ENCODE data around the gene KIAA1217. TPM values are rescaled to one million over a fixed set of nuclear protein-coding genes. Genes with fewer than 3 reads are reported as not detected.

KIAA1217 gene
- total RNA-seq, 1 donor from 2014 or later = 16.2 TPM

- H3K4me1 ChIP-seq (ENCODE audit: control insufficient read depth in 3 of 3, insufficient read depth in 3 of 3, low read length in 3 of 3) = no peaks in the 10 kb centered on the region
- H3K4me3 ChIP-seq (ENCODE audit: low read length in 3 of 3) = no peak overlapping the region
- H3K27ac ChIP-seq (ENCODE audit: low read depth, low read length) = no peak overlapping the region
- H3K9me3 ChIP-seq (ENCODE audit: control insufficient read depth in 3 of 3, low read length in 3 of 3) = no peaks in the 10 kb centered on the region
- H3K9ac ChIP-seq (ENCODE audit: low read depth in 1 of 3, low read length in 3 of 3) = no peak overlapping the region
- no peaks in the 10 kb centered on the region for H3K27me3 ChIP-seq (ENCODE audit: control insufficient read depth in 3 of 3, insufficient read depth in 3 of 3, low read length in 3 of 3)
- no peaks in the 10 kb centered on the region for H3K36me3 ChIP-seq (ENCODE audit: control insufficient read depth in 3 of 3, insufficient read depth in 3 of 3, low read length in 3 of 3)
Measured at GRCh38 chr10:24177636-24178035, 31.3 kb upstream of the KIAA1217 start.

- no peaks in the 10 kb centered on the region for H3K36me3 ChIP-seq (ENCODE audit: control insufficient read depth in 3 of 3, insufficient read depth in 3 of 3, low read length in 3 of 3)
- no peak overlapping the region for H3K4me3 ChIP-seq (ENCODE audit: low read length in 3 of 3)
- H3K9me3 ChIP-seq (ENCODE audit: control insufficient read depth in 3 of 3, low read length in 3 of 3) = no peaks in the 10 kb centered on the region
- no peak overlapping the region for H3K27ac ChIP-seq (ENCODE audit: low read depth, low read length)
- no peak overlapping the region for H3K9ac ChIP-seq (ENCODE audit: low read depth in 1 of 3, low read length in 3 of 3)
- H3K27me3 ChIP-seq (ENCODE audit: control insufficient read depth in 3 of 3, insufficient read depth in 3 of 3, low read length in 3 of 3) = no peaks in the 10 kb centered on the region
- H3K4me1 ChIP-seq (ENCODE audit: control insufficient read depth in 3 of 3, insufficient read depth in 3 of 3, low read length in 3 of 3) = peaks cover 6 to 14% (median 9%) of the 10 kb centered on the region in 3 donors
Measured at GRCh38 chr10:24180891-24181290, 28.0 kb upstream of the KIAA1217 start.

GRCh38 chr10:24184455-24184854, 24.5 kb upstream of the KIAA1217 start:
- Histone ChIP-seq H3K27me3 (ENCODE audit: control insufficient read depth in 3 of 3, insufficient read depth in 3 of 3, low read length in 3 of 3) (no peaks in the 10 kb centered on the region), H3K9me3 (ENCODE audit: control insufficient read depth in 3 of 3, low read length in 3 of 3) (no peaks in the 10 kb centered on the region), H3K4me3 (ENCODE audit: low read length in 3 of 3) (no peak overlapping the region), H3K27ac (ENCODE audit: low read depth, low read length) (no peak overlapping the region), H3K9ac (ENCODE audit: low read depth in 1 of 3, low read length in 3 of 3) (no peak overlapping the region), H3K4me1 (ENCODE audit: control insufficient read depth in 3 of 3, insufficient read depth in 3 of 3, low read length in 3 of 3) (peaks cover 6 to 14% (median 9%) of the 10 kb centered on the region in 3 donors), H3K36me3 (ENCODE audit: control insufficient read depth in 3 of 3, insufficient read depth in 3 of 3, low read length in 3 of 3) (no peaks in the 10 kb centered on the region)

- peaks cover 3 to 8% (median 7%) of the 10 kb centered on the region in 3 donors for H3K4me1 ChIP-seq (ENCODE audit: control insufficient read depth in 3 of 3, insufficient read depth in 3 of 3, low read length in 3 of 3)
- H3K36me3 ChIP-seq (ENCODE audit: control insufficient read depth in 3 of 3, insufficient read depth in 3 of 3, low read length in 3 of 3) = no peaks in the 10 kb centered on the region
- no peak overlapping the region for H3K4me3 ChIP-seq (ENCODE audit: low read length in 3 of 3)
- H3K27ac ChIP-seq (ENCODE audit: low read depth, low read length) = no peak overlapping the region
- H3K9ac ChIP-seq (ENCODE audit: low read depth in 1 of 3, low read length in 3 of 3) = no peak overlapping the region
- H3K9me3 ChIP-seq (ENCODE audit: control insufficient read depth in 3 of 3, low read length in 3 of 3) = no peaks in the 10 kb centered on the region
- H3K27me3 ChIP-seq (ENCODE audit: control insufficient read depth in 3 of 3, insufficient read depth in 3 of 3, low read length in 3 of 3) = no peaks in the 10 kb centered on the region
Measured at GRCh38 chr10:24193330-24193729, 15.6 kb upstream of the KIAA1217 start.

GRCh38 chr10:24197263-24197662, 11.7 kb upstream of the KIAA1217 start:
- H3K36me3 ChIP-seq (ENCODE audit: control insufficient read depth in 3 of 3, insufficient read depth in 3 of 3, low read length in 3 of 3) = no peaks in the 10 kb centered on the region
- peaks cover 3 to 9% (median 8%) of the 10 kb centered on the region in 3 donors for H3K4me1 ChIP-seq (ENCODE audit: control insufficient read depth in 3 of 3, insufficient read depth in 3 of 3, low read length in 3 of 3)
- H3K9me3 ChIP-seq (ENCODE audit: control insufficient read depth in 3 of 3, low read length in 3 of 3) = no peaks in the 10 kb centered on the region
- no peak overlapping the region for H3K9ac ChIP-seq (ENCODE audit: low read depth in 1 of 3, low read length in 3 of 3)
- H3K4me3 ChIP-seq (ENCODE audit: low read length in 3 of 3) = no peak overlapping the region
- H3K27ac ChIP-seq (ENCODE audit: low read depth, low read length) = no peak overlapping the region
- no peaks in the 10 kb centered on the region for H3K27me3 ChIP-seq (ENCODE audit: control insufficient read depth in 3 of 3, insufficient read depth in 3 of 3, low read length in 3 of 3)

- Histone ChIP-seq H3K36me3 (ENCODE audit: control insufficient read depth in 3 of 3, insufficient read depth in 3 of 3, low read length in 3 of 3) (no peaks in the 10 kb centered on the region), H3K9ac (ENCODE audit: low read depth in 1 of 3, low read length in 3 of 3) (no peak overlapping the region), H3K4me1 (ENCODE audit: control insufficient read depth in 3 of 3, insufficient read depth in 3 of 3, low read length in 3 of 3) (peaks cover 7 to 18% (median 18%) of the 10 kb centered on the region in 3 donors), H3K4me3 (ENCODE audit: low read length in 3 of 3) (no peak overlapping the region), H3K27me3 (ENCODE audit: control insufficient read depth in 3 of 3, insufficient read depth in 3 of 3, low read length in 3 of 3) (no peaks in the 10 kb centered on the region), H3K9me3 (ENCODE audit: control insufficient read depth in 3 of 3, low read length in 3 of 3) (no peaks in the 10 kb centered on the region), H3K27ac (ENCODE audit: low read depth, low read length) (no peak overlapping the region)
Measured at GRCh38 chr10:24201503-24202180, 7.3 kb upstream of the KIAA1217 start.

- no peak overlapping the region for H3K27ac ChIP-seq (ENCODE audit: low read depth, low read length)
- no peak overlapping the region for H3K4me3 ChIP-seq (ENCODE audit: low read length in 3 of 3)
- no peaks in the 10 kb centered on the region for H3K9me3 ChIP-seq (ENCODE audit: control insufficient read depth in 3 of 3, low read length in 3 of 3)
- H3K4me1 ChIP-seq (ENCODE audit: control insufficient read depth in 3 of 3, insufficient read depth in 3 of 3, low read length in 3 of 3) = peaks cover 11 to 22% (median 18%) of the 10 kb centered on the region in 3 donors
- no peak overlapping the region for H3K9ac ChIP-seq (ENCODE audit: low read depth in 1 of 3, low read length in 3 of 3)
- H3K36me3 ChIP-seq (ENCODE audit: control insufficient read depth in 3 of 3, insufficient read depth in 3 of 3, low read length in 3 of 3) = no peaks in the 10 kb centered on the region
- no peaks in the 10 kb centered on the region for H3K27me3 ChIP-seq (ENCODE audit: control insufficient read depth in 3 of 3, insufficient read depth in 3 of 3, low read length in 3 of 3)
Measured at GRCh38 chr10:24202181-24202570, 6.8 kb upstream of the KIAA1217 start.

GRCh38 chr10:24205821-24206220, 3.1 kb upstream of the KIAA1217 start:
- Histone ChIP-seq H3K9me3 (ENCODE audit: control insufficient read depth in 3 of 3, low read length in 3 of 3) (no peaks in the 10 kb centered on the region), H3K4me1 (ENCODE audit: control insufficient read depth in 3 of 3, insufficient read depth in 3 of 3, low read length in 3 of 3) (peaks cover 25 to 35% (median 30%) of the 10 kb centered on the region in 3 donors), H3K27me3 (ENCODE audit: control insufficient read depth in 3 of 3, insufficient read depth in 3 of 3, low read length in 3 of 3) (no peaks in the 10 kb centered on the region), H3K36me3 (ENCODE audit: control insufficient read depth in 3 of 3, insufficient read depth in 3 of 3, low read length in 3 of 3) (no peaks in the 10 kb centered on the region), H3K4me3 (ENCODE audit: low read length in 3 of 3) (no peak overlapping the region), H3K9ac (ENCODE audit: low read depth in 1 of 3, low read length in 3 of 3) (no peak overlapping the region), H3K27ac (ENCODE audit: low read depth, low read length) (peak overlapping the region; percentile 91)

GRCh38 chr10:24206334-24206733, 2.6 kb upstream of the KIAA1217 start:
- Histone ChIP-seq H3K9ac (ENCODE audit: low read depth in 1 of 3, low read length in 3 of 3) (peak overlapping the region in 2 of 3 donors; percentile 7 to 89), H3K9me3 (ENCODE audit: control insufficient read depth in 3 of 3, low read length in 3 of 3) (no peaks in the 10 kb centered on the region), H3K27me3 (ENCODE audit: control insufficient read depth in 3 of 3, insufficient read depth in 3 of 3, low read length in 3 of 3) (no peaks in the 10 kb centered on the region), H3K4me1 (ENCODE audit: control insufficient read depth in 3 of 3, insufficient read depth in 3 of 3, low read length in 3 of 3) (peaks cover 25 to 35% (median 30%) of the 10 kb centered on the region in 3 donors), H3K27ac (ENCODE audit: low read depth, low read length) (peak overlapping the region; percentile 91), H3K36me3 (ENCODE audit: control insufficient read depth in 3 of 3, insufficient read depth in 3 of 3, low read length in 3 of 3) (no peaks in the 10 kb centered on the region), H3K4me3 (ENCODE audit: low read length in 3 of 3) (no peak overlapping the region)

- H3K9me3 ChIP-seq (ENCODE audit: control insufficient read depth in 3 of 3, low read length in 3 of 3) = no peaks in the 10 kb centered on the region
- peak overlapping the region; percentile 91 for H3K27ac ChIP-seq (ENCODE audit: low read depth, low read length)
- no peaks in the 10 kb centered on the region for H3K27me3 ChIP-seq (ENCODE audit: control insufficient read depth in 3 of 3, insufficient read depth in 3 of 3, low read length in 3 of 3)
- peak overlapping the region; percentile 81 to 91 (median 89) for H3K9ac ChIP-seq (ENCODE audit: low read depth in 1 of 3, low read length in 3 of 3)
- no peaks in the 10 kb centered on the region for H3K36me3 ChIP-seq (ENCODE audit: control insufficient read depth in 3 of 3, insufficient read depth in 3 of 3, low read length in 3 of 3)
- H3K4me3 ChIP-seq (ENCODE audit: low read length in 3 of 3) = no peak overlapping the region
- peaks cover 25 to 34% (median 30%) of the 10 kb centered on the region in 3 donors for H3K4me1 ChIP-seq (ENCODE audit: control insufficient read depth in 3 of 3, insufficient read depth in 3 of 3, low read length in 3 of 3)
Measured at GRCh38 chr10:24206926-24207325, 2.0 kb upstream of the KIAA1217 start.

Measured in skeletal muscle tissue (tissue), 4 donors.